ENCODE measurements around the gene ATP13A4. TPM values are rescaled to one million over a fixed set of nuclear protein-coding genes. Genes with fewer than 3 reads are reported as not detected.

Gene ATP13A4
- total RNA-seq, 2 experiments from 2014 or later, result 2.8 to 3.5 TPM

- Mint-ChIP-seq H3K27me3 (no peaks in the 10 kb centered on the region), H3K4me1 (ENCODE audit: low read depth) (no peaks in the 10 kb centered on the region), H3K27ac (no peak overlapping the region), H3K36me3 (ENCODE audit: low read depth) (no peaks in the 10 kb centered on the region), H3K9me3 (no peaks in the 10 kb centered on the region), H3K4me3 (no peak overlapping the region)
- ChIA-PET POLR2A (no interaction called here), CTCF (no interaction called here)
- DNase-seq, result no peak
- intact Hi-C loops (cut with micrococcal nuclease), result no loop called here
- TF ChIP-seq CTCF (IDR thresholded peaks at IDR 0.05), result no peak
- ATAC-seq, result no peak
These were observed 73.3 kb downstream of the ATP13A4 start for GRCh38 chr3:193481436-193481835.

- H3K27ac Mint-ChIP-seq, result no peak overlapping the region
- ChIA-PET POLR2A (no interaction called here), CTCF (no interaction called here)
- H3K4me3 Mint-ChIP-seq, result no peak overlapping the region
- H3K36me3 Mint-ChIP-seq (ENCODE audit: low read depth), result no peaks in the 10 kb centered on the region
- intact Hi-C loops (cut with micrococcal nuclease), result no loop called here
- no peaks in the 10 kb centered on the region for H3K4me1 Mint-ChIP-seq (ENCODE audit: low read depth)
- no peak for TF ChIP-seq CTCF (IDR thresholded peaks at IDR 0.05)
- H3K9me3 Mint-ChIP-seq, result no peaks in the 10 kb centered on the region
- no peaks in the 10 kb centered on the region for H3K27me3 Mint-ChIP-seq
- ATAC-seq (no peak), DNase-seq (no peak)
These were observed 80.2 kb downstream of the ATP13A4 start for GRCh38 chr3:193474446-193474845.

GRCh38 chr3:193470710-193471109 lies 84.0 kb downstream of the ATP13A4 start:
- TF ChIP-seq CTCF (IDR thresholded peaks at IDR 0.05), result no peak
- ATAC-seq, result no peak
- intact Hi-C loops (cut with micrococcal nuclease), result no loop called here
- no peak for DNase-seq
- POLR2A ChIA-PET, result no interaction called here
- CTCF ChIA-PET, result no interaction called here
- Mint-ChIP-seq H3K4me1 (ENCODE audit: low read depth) (no peaks in the 10 kb centered on the region), H3K27ac (no peak overlapping the region), H3K27me3 (no peaks in the 10 kb centered on the region), H3K36me3 (ENCODE audit: low read depth) (no peaks in the 10 kb centered on the region), H3K4me3 (no peak overlapping the region), H3K9me3 (no peaks in the 10 kb centered on the region)

GRCh38 chr3:193465992-193466608 lies 88.6 kb downstream of the ATP13A4 start:
- POLR2A ChIA-PET, result no interaction called here
- DNase-seq (no peak), ATAC-seq (no peak)
- intact Hi-C loops (cut with micrococcal nuclease), result no loop called here
- CTCF ChIA-PET, result no interaction called here
- Mint-ChIP-seq H3K27me3 (no peaks in the 10 kb centered on the region), H3K9me3 (no peaks in the 10 kb centered on the region), H3K36me3 (ENCODE audit: low read depth) (no peaks in the 10 kb centered on the region), H3K4me1 (ENCODE audit: low read depth) (no peaks in the 10 kb centered on the region), H3K27ac (no peak overlapping the region), H3K4me3 (no peak overlapping the region)
- no peak for TF ChIP-seq CTCF (IDR thresholded peaks at IDR 0.05)

GRCh38 chr3:193464889-193465288 lies 89.8 kb downstream of the ATP13A4 start:
- no peak for DNase-seq
- intact Hi-C loops (cut with micrococcal nuclease), result no loop called here
- Mint-ChIP-seq H3K4me3 (no peak overlapping the region), H3K27ac (no peak overlapping the region), H3K4me1 (ENCODE audit: low read depth) (no peaks in the 10 kb centered on the region), H3K9me3 (no peaks in the 10 kb centered on the region), H3K36me3 (ENCODE audit: low read depth) (no peaks in the 10 kb centered on the region), H3K27me3 (no peaks in the 10 kb centered on the region)
- ChIA-PET POLR2A (no interaction called here), CTCF (interaction anchor here (0.9 kb wide), 1 partner anchor 29 kb away, joined by 3 read pairs; no protein-coding TSS in a partner anchor)
- TF ChIP-seq CTCF (IDR thresholded peaks at IDR 0.05), result no peak
- ATAC-seq, result no peak
